HepG2 (cell line): Measurements from ENCODE around the gene ZDHHC18. TPM values are rescaled to one million over a fixed set of nuclear protein-coding genes. Genes with fewer than 3 reads are reported as not detected.

Experiments used
- CENPX ChIP-seq: sonication (generic); formaldehyde crosslinking; IDR thresholded peaks from 2 replicates; pipeline ENCODE4 v1.9.0; 2021; ENCODE audit warnings: mild to moderate bottlenecking, missing genetic modification reagents, moderate library complexity
- IRX3 ChIP-seq: sonication (generic); formaldehyde crosslinking; IDR thresholded peaks from 2 replicates; pipeline ENCODE4 v1.8.1; 2023; ENCODE audit warnings: mild to moderate bottlenecking, low read depth, missing genetic modification reagents, borderline replicate concordance
- KDM5A ChIP-seq: fragments of 200-600 bp; sonication (generic); IDR thresholded peaks from 2 replicates; pipeline ENCODE4 v1.7.0; 2018; ENCODE audit warnings: antibody characterized with exemption, mild to moderate bottlenecking, low read length, borderline replicate concordance
- KMT2B ChIP-seq: IDR thresholded peaks from 2 replicates; pipeline ENCODE4 v1.6.1; 2016; ENCODE audit warnings: missing genetic modification reagents, missing compliant biosample characterization
- MTA1 ChIP-seq: sonication (generic); formaldehyde crosslinking; IDR thresholded peaks from 2 replicates; pipeline ENCODE4 v1.4.0; 2020; ENCODE audit warnings: missing genetic modification reagents, mild to moderate bottlenecking, borderline replicate concordance
- MZF1 ChIP-seq: sonication (generic); formaldehyde crosslinking; IDR thresholded peaks from 2 replicates; pipeline ENCODE4 v1.8.1; 2023; ENCODE audit warnings: mild to moderate bottlenecking, missing genetic modification reagents, borderline replicate concordance
- NCOA5 ChIP-seq: sonication (generic); formaldehyde crosslinking; IDR thresholded peaks from 2 replicates; pipeline ENCODE4 v1.4.0; 2020; ENCODE audit warnings: missing genetic modification reagents
- REPIN1 ChIP-seq: sonication (generic); formaldehyde crosslinking; IDR thresholded peaks from 2 replicates; pipeline ENCODE4 v1.8.0; 2022; ENCODE audit warnings: missing genetic modification reagents, low read depth, mild to moderate bottlenecking, borderline replicate concordance
- RXRB ChIP-seq: IDR thresholded peaks from 2 replicates; pipeline ENCODE4 v1.6.1; 2016; ENCODE audit warnings: borderline replicate concordance, missing genetic modification reagents, missing compliant biosample characterization
- SMYD3 ChIP-seq: sonication (generic); formaldehyde crosslinking; IDR thresholded peaks from 2 replicates; pipeline ENCODE4 v1.8.1; 2023; ENCODE audit warnings: mild to moderate bottlenecking, missing genetic modification reagents
- TFDP2 ChIP-seq: sonication (generic); formaldehyde crosslinking; IDR thresholded peaks from 2 replicates; pipeline ENCODE4 v1.4.0; 2020; ENCODE audit warnings: missing genetic modification reagents
- TGIF2 ChIP-seq: IDR thresholded peaks from 2 replicates; pipeline ENCODE4 v1.6.1; 2016; ENCODE audit warnings: control low read depth, missing compliant biosample characterization
- USF2 ChIP-seq, 2 experiments: sonication (generic) in 1 of 2; formaldehyde crosslinking in 1 of 2; IDR thresholded peaks; 2 replicates each; pipeline versions ENCODE4 v1.5.1 to v1.6.1; 2011 to 2020; ENCODE audit warnings: borderline replicate concordance in 1 of 2, low read depth in 1 of 2, low read length in 1 of 2, mild to moderate bottlenecking in 1 of 2, missing genetic modification reagents in 1 of 2, moderate library complexity in 1 of 2
- ZBTB34 ChIP-seq: sonication (generic); formaldehyde crosslinking; IDR thresholded peaks from 2 replicates; pipeline ENCODE4 v1.8.0; 2022; ENCODE audit warnings: mild to moderate bottlenecking, missing genetic modification reagents
- ZBTB38 ChIP-seq: sonication (generic); formaldehyde crosslinking; IDR thresholded peaks from 2 replicates; pipeline ENCODE4 v1.5.1; 2020; ENCODE audit warnings: mild to moderate bottlenecking, missing genetic modification reagents
- ZMYM4 ChIP-seq: sonication (generic); formaldehyde crosslinking; IDR thresholded peaks from 2 replicates; pipeline ENCODE4 v1.8.1; 2023; ENCODE audit warnings: mild to moderate bottlenecking, missing genetic modification reagents
- ZNF33B ChIP-seq: sonication (generic); formaldehyde crosslinking; IDR thresholded peaks from 2 replicates; pipeline ENCODE4 v1.5.1; 2020; ENCODE audit warnings: mild to moderate bottlenecking, missing genetic modification reagents
- ZNF446 ChIP-seq: sonication (generic); formaldehyde crosslinking; IDR thresholded peaks from 2 replicates; pipeline ENCODE4 v1.5.0; 2020; ENCODE audit warnings: mild to moderate bottlenecking, missing genetic modification reagents
- ZNF567 ChIP-seq: sonication (generic); formaldehyde crosslinking; IDR thresholded peaks from 2 replicates; pipeline ENCODE4 v1.8.1; 2023; ENCODE audit warnings: mild to moderate bottlenecking, missing genetic modification reagents, borderline replicate concordance
- ZNF770 ChIP-seq: sonication (generic); formaldehyde crosslinking; IDR thresholded peaks from 2 replicates; pipeline ENCODE4 v1.5.0; 2020; ENCODE audit warnings: mild to moderate bottlenecking, missing genetic modification reagents
- ZNF879 ChIP-seq: sonication (generic); formaldehyde crosslinking; IDR thresholded peaks from 2 replicates; pipeline ENCODE4 v1.8.1; 2023; ENCODE audit warnings: missing genetic modification reagents
- ZSCAN31 ChIP-seq: sonication (generic); formaldehyde crosslinking; IDR thresholded peaks from 2 replicates; pipeline ENCODE4 v1.5.0; 2020; ENCODE audit warnings: low read depth, mild to moderate bottlenecking, missing genetic modification reagents
- polyA plus RNA-seq, 8 experiments: library from polyadenylated mRNA; depleted of rRNA in 3 of 8; stranded (reverse) in 7 of 8; unstranded in 1 of 8; fragments of >200 nt; fragmentation: Illumina TruSeq in 4 of 8; extraction: Trizol in 4 of 8; gene quantifications; 2 replicates each; pipeline versions ENCODE4 v1.2.1 to v1.2.3, GENCODE V29; 2011 to 2016; ENCODE audit warnings: low read depth in 4 of 8, missing spikeins in 1 of 8, mixed read lengths in 1 of 8; ENCODE audit not compliant: insufficient read depth in 1 of 8
- total RNA-seq, 5 experiments: library from RNA; depleted of rRNA; stranded (reverse); fragments of >200 nt; fragmentation: Illumina TruSeq; extraction: Trizol; gene quantifications; 2 replicates each; pipeline ENCODE4 v1.2.3, GENCODE V29; 2016; ENCODE audit warnings: low read depth in 1 of 5

ZDHHC18 gene
- total and polyA plus RNA-seq, 2 of the 13 experiments (the other 11 are each of a cell fraction or from before 2014, with no cell fraction given) = 13.2 to 35.3 TPM

GRCh38 chr1:26864610-26865480 is 38.4 kb downstream of the ZDHHC18 start (continued):
- no peak for TF ChIP-seq REPIN1 (CRISPR knock-in tag)
- no peak for TF ChIP-seq NCOA5 (CRISPR knock-in tag)
- TF ChIP-seq MTA1 (CRISPR knock-in tag) = no peak
- TF ChIP-seq ZBTB38 (CRISPR knock-in tag) = peak; percentile 32; the same call in 1 of the 2 replicates
- no peak for TF ChIP-seq IRX3 (CRISPR knock-in tag)
- no peak for TF ChIP-seq KDM5A
- no peak; the same call in 1 of the 2 replicates for TF ChIP-seq ZNF446 (CRISPR knock-in tag)
- TF ChIP-seq USF2 (IDR thresholded peaks at IDR 0.05; ENCODE audit: low read depth, low read length) = no peak
- no peak for TF ChIP-seq USF2 (CRISPR knock-in tag; IDR thresholded peaks at IDR 0.05; ENCODE audit: borderline replicate concordance)
- no peak for TF ChIP-seq TGIF2 (CRISPR knock-in tag)
- peak; percentile 69; the same call in 1 of the 2 replicates for TF ChIP-seq KMT2B (CRISPR knock-in tag)
- TF ChIP-seq CENPX (CRISPR knock-in tag) = no peak
- peak; percentile 52 for TF ChIP-seq ZMYM4 (CRISPR knock-in tag)
- peak; percentile 60; the same call in 1 of the 2 replicates for TF ChIP-seq SMYD3 (CRISPR knock-in tag)
- TF ChIP-seq ZNF879 = peak; percentile 35; the same call in 1 of the 2 replicates
- no peak for TF ChIP-seq ZNF567 (CRISPR knock-in tag)
- peak; percentile 90 for TF ChIP-seq ZSCAN31 (CRISPR knock-in tag)
- peak; percentile 35; the same call in 1 of the 2 replicates for TF ChIP-seq ZNF770 (CRISPR knock-in tag)
- no peak for TF ChIP-seq MZF1 (CRISPR knock-in tag)
- TF ChIP-seq ZBTB34 (CRISPR knock-in tag) = no peak
- no peak for TF ChIP-seq RXRB (CRISPR knock-in tag)
- TF ChIP-seq ZNF33B = no peak; the same call in 1 of the 2 replicates
- peak; percentile 98 for TF ChIP-seq TFDP2
